Measurements from ENCODE around the gene PALMD.

Gene PALMD

DNA sequence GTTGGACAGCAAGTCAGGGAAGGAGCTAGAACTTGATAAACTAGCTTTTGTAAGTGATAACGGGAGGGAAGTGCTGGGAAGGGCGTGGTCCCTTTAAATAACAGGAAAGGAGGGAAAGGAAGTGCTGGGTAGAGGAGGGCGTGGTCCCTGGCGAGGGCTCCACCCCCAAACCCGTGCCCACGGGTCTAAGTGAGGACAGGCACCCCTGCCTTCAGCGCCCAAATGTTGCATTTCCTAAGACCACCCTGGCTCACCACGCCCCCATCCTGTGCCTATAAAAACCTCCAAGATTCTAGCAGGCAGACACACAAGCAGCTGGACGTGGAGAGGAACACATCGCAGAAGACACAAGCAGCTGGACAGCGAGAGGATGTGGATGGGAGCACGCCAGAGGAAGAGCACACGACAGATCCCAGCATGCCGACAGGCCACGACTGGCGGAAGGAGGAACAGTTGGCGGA is 58.5 kb downstream of the PALMD start:
- POLR2A ChIA-PET (ENCODE audit: low non-redundant PET), result no interaction called here
- no peak overlapping the region for H3K27ac ChIP-seq
- no peak for DNase-seq (ENCODE audit: low spot score)
- CTCF ChIA-PET, result interaction anchor here (0.6 to 1.5 kb wide), 2 partner anchors 124 to 156 kb away, joined by 3 read pairs; no protein-coding TSS in a partner anchor
- TF ChIP-seq, protein P1, sequence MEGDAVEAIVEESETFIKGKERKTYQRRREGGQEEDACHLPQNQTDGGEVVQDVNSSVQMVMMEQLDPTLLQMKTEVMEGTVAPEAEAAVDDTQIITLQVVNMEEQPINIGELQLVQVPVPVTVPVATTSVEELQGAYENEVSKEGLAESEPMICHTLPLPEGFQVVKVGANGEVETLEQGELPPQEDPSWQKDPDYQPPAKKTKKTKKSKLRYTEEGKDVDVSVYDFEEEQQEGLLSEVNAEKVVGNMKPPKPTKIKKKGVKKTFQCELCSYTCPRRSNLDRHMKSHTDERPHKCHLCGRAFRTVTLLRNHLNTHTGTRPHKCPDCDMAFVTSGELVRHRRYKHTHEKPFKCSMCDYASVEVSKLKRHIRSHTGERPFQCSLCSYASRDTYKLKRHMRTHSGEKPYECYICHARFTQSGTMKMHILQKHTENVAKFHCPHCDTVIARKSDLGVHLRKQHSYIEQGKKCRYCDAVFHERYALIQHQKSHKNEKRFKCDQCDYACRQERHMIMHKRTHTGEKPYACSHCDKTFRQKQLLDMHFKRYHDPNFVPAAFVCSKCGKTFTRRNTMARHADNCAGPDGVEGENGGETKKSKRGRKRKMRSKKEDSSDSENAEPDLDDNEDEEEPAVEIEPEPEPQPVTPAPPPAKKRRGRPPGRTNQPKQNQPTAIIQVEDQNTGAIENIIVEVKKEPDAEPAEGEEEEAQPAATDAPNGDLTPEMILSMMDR (conservative IDR thresholded peaks at IDR 0.05; ENCODE audit: low read depth), result no peak

- H3K27ac ChIP-seq, result no peak overlapping the region
- TF ChIP-seq, protein P1 (conservative IDR thresholded peaks at IDR 0.05; ENCODE audit: low read depth), result no peak
- ChIA-PET CTCF (no interaction called here), POLR2A (ENCODE audit: low non-redundant PET) (no interaction called here)
- no peak for DNase-seq (ENCODE audit: low spot score)
Observed at GRCh38 chr1:99705385-99705784, 59.5 kb downstream of the PALMD start.

GRCh38 chr1:99707535-99708142 is 61.7 kb downstream of the PALMD start:
- CTCF ChIA-PET, result interaction anchor here (0.7 kb wide), 1 partner anchor 178 kb away, joined by 3 read pairs; no protein-coding TSS in a partner anchor

DNA sequence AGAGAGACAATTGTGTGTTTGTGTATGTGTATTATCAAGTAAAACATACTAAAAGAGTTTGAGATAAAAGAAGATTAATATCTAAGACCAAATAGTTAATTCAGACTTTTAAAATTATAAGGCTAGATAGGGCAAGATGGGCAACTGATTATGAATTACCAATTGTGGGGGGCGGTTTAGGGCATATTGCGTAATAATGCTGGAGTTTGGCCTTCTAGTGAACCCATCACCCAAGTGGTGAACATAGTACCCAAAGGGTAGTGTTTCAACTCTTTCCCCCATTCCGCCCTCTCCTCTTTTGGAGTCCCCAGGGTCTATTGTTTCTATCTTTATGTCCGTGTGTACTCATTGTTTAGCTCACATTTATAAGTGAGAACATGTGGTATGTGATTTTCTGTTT is 65.1 kb downstream of the PALMD start:
- CTCF ChIA-PET, result interaction anchor here (0.7 kb wide), 2 partner anchors 229 to 1590 kb away, joined by 3 to 4 read pairs; no protein-coding TSS in a partner anchor
- POLR2A ChIA-PET (ENCODE audit: low non-redundant PET), result no interaction called here

More at GRCh38 chr1:99707535-99708142, 61.7 kb downstream of the PALMD start:
- TF ChIP-seq, protein P1 (conservative IDR thresholded peaks at IDR 0.05; ENCODE audit: low read depth), result peak; percentile 85
- DNase-seq (ENCODE audit: low spot score), result peak; percentile 47
- POLR2A ChIA-PET (ENCODE audit: low non-redundant PET), result no interaction called here
- no peak overlapping the region for H3K27ac ChIP-seq

GRCh38 chr1:99713006-99713405 is 67.1 kb downstream of the PALMD start:
- TF ChIP-seq, protein P1 (conservative IDR thresholded peaks at IDR 0.05; ENCODE audit: low read depth), result no peak
- POLR2A ChIA-PET (ENCODE audit: low non-redundant PET), result no interaction called here
- no peak overlapping the region for H3K27ac ChIP-seq
- CTCF ChIA-PET, result no interaction called here
- DNase-seq (ENCODE audit: low spot score), result no peak

More for the DNA sequence above, 65.1 kb downstream of the PALMD start:
- TF ChIP-seq, protein P1 (conservative IDR thresholded peaks at IDR 0.05; ENCODE audit: low read depth), result no peak
- DNase-seq (ENCODE audit: low spot score), result no peak
- H3K27ac ChIP-seq, result no peak overlapping the region

DNA sequence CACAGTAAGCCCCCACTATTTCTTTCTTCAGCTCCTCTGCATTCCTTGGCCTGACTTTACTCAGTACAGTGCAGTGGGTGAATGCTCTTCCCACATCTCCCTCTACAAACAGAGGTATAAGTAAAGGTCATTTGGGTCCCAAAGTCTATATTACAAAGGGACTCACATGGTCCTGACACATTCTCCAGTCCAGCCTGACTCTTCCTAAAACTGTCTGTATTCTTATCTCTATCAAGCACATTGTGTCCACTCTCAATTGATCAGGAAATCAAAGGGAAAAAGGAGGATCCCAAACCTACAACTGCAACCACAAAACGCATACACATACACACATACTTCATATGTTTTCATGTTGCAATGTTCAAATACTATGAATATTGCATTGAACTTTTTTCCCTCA is 71.1 kb downstream of the PALMD start:
- DNase-seq (ENCODE audit: low spot score), result no peak
- TF ChIP-seq, protein P1 (conservative IDR thresholded peaks at IDR 0.05; ENCODE audit: low read depth), result no peak
- POLR2A ChIA-PET (ENCODE audit: low non-redundant PET), result no interaction called here
- no peak overlapping the region for H3K27ac ChIP-seq
- CTCF ChIA-PET, result no interaction called here
